Measurements from ENCODE around the gene GAS6. TPM values are rescaled to one million over a fixed set of nuclear protein-coding genes. Genes with fewer than 3 reads are reported as not detected.

GAS6 gene
- total and polyA plus RNA-seq, 2 donors (not counting 1 experiment from before 2014, with no cell fraction given), result 227 to 301 TPM

DNA sequence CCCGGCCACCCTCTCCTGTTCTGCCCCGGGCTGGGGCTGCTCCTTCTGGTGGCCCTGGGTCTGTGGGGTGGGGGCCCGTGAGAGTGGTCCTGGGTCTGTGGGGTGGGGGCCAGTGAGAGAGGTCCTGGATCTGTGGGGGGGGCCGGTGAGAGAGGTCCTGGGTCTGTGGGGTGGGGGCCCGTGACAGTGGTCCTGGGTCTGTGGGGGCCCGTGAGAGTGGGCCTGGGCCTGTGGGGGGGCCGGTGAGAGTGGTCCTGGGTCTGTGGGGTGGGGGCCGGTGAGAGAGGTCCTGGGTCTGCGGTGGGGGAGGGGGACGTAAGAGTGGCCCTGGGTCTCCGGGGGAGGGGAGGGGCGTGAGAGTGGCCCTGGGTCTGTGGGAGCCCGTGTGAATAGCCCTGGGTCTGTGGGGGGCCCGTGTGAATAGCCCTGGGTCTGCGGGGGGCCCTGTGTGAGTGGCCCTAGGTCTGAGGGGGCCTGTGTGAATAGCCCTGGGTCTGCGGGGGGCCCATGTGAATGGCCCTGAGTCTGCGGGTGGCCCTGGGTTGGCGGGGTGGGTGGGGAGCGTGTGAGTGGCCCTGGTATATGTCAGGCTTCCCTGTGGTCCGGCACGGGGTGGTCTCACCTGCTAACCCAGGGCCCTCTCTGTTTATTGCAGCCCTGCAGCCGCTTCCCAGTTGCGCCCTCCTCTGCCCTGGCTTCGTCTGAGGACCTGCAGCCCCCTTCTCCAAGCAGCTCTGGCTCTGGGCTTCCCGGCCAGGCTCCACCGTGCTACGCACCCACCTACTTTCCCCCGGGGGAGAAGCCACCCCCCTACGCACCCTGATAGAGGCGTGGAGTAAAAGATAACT, 52.6 kb downstream of the GAS6 start:
- H3K27ac ChIP-seq (ENCODE audit: insufficient read depth, low read length), result no peak overlapping the region
- H3K9me3 ChIP-seq (ENCODE audit: control insufficient read depth, insufficient read depth, low read depth, low read length), result no peaks in the 10 kb centered on the region
- H3K9ac ChIP-seq (ENCODE audit: insufficient read depth, low read length), result no peak overlapping the region
- H3K36me3 ChIP-seq (ENCODE audit: control insufficient read depth, insufficient read depth, low read length), result no peaks in the 10 kb centered on the region
- no peaks in the 10 kb centered on the region for H4K20me1 ChIP-seq (ENCODE audit: control insufficient read depth, extremely low read depth, insufficient read depth, low read length)
- TF ChIP-seq CTCF (conservative IDR thresholded peaks at IDR 0.05 in 1 of 2, IDR thresholded peaks at IDR 0.05 in 1 of 2; ENCODE audit: low read depth in 1 of 2, low read length in 2 of 2) (no peak), EZH2 (IDR thresholded peaks at IDR 0.05; ENCODE audit: low read length, missing control alignments) (no peak)
- no peak overlapping the region for H2AFZ ChIP-seq (ENCODE audit: low read length)
- H3K4me1 ChIP-seq (ENCODE audit: control insufficient read depth, extremely low read depth, insufficient read depth, low read length), result peaks cover 10% of the 10 kb centered on the region
- H3K27me3 ChIP-seq (ENCODE audit: control insufficient read depth, insufficient read depth, low read length), result no peaks in the 10 kb centered on the region
- H3K4me2 ChIP-seq (ENCODE audit: extremely low read depth, insufficient read depth, low read length), result no peak overlapping the region
- no peak for DNase-seq (ENCODE audit: low read depth in 2 of 2)
- H3K79me2 ChIP-seq (ENCODE audit: control insufficient read depth, insufficient read depth, low read length), result no peaks in the 10 kb centered on the region
- H3K4me3 ChIP-seq (replicated peaks in 1 of 4; ENCODE audit: control extremely low read depth in 1 of 4, insufficient read depth in 1 of 4, low read depth in 3 of 4, low read length in 4 of 4), result no peak overlapping the region

DNA sequence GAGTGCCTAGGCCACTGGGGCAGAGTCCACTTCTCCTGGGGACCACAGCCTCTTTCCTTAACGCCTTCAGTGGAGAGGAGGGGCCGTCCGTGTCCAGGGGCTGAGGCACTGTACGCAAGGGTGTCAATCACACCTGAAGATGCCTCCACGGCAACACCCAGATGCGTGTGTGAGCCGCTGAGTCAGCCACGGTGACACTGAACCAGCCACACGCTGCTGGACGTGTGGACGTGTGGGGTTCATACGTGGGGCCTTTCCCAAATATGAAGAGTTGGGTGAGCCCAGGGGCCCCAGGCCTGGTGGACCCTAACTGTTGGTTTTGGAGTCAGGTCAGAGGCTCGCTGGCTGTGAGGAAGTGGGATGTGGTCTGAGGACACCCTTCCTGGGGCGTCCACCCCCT, 53.2 kb downstream of the GAS6 start:
- Histone ChIP-seq H4K20me1 (ENCODE audit: control insufficient read depth, extremely low read depth, insufficient read depth, low read length) (no peaks in the 10 kb centered on the region), H3K4me1 (ENCODE audit: control insufficient read depth, extremely low read depth, insufficient read depth, low read length) (peaks cover 3% of the 10 kb centered on the region), H3K4me2 (ENCODE audit: extremely low read depth, insufficient read depth, low read length) (no peak overlapping the region), H3K9ac (ENCODE audit: insufficient read depth, low read length) (no peak overlapping the region), H3K27me3 (ENCODE audit: control insufficient read depth, insufficient read depth, low read length) (no peaks in the 10 kb centered on the region), H3K79me2 (ENCODE audit: control insufficient read depth, insufficient read depth, low read length) (no peaks in the 10 kb centered on the region), H3K9me3 (ENCODE audit: control insufficient read depth, insufficient read depth, low read depth, low read length) (no peaks in the 10 kb centered on the region), H2AFZ (ENCODE audit: low read length) (no peak overlapping the region), H3K27ac (ENCODE audit: insufficient read depth, low read length) (no peak overlapping the region), H3K4me3 (replicated peaks in 1 of 4; ENCODE audit: control extremely low read depth in 1 of 4, insufficient read depth in 1 of 4, low read depth in 3 of 4, low read length in 4 of 4) (no peak overlapping the region), H3K36me3 (ENCODE audit: control insufficient read depth, insufficient read depth, low read length) (no peaks in the 10 kb centered on the region)
- no peak for DNase-seq (ENCODE audit: low read depth in 2 of 2)
- no peak for TF ChIP-seq EZH2 (IDR thresholded peaks at IDR 0.05; ENCODE audit: low read length, missing control alignments)
- no peak for TF ChIP-seq CTCF (conservative IDR thresholded peaks at IDR 0.05 in 1 of 2, IDR thresholded peaks at IDR 0.05 in 1 of 2; ENCODE audit: low read depth in 1 of 2, low read length in 2 of 2)

- TF ChIP-seq CTCF (conservative IDR thresholded peaks at IDR 0.05 in 1 of 2, IDR thresholded peaks at IDR 0.05 in 1 of 2; ENCODE audit: low read depth in 1 of 2, low read length in 2 of 2) (no peak), EZH2 (IDR thresholded peaks at IDR 0.05; ENCODE audit: low read length, missing control alignments) (no peak)
- H3K79me2 ChIP-seq (ENCODE audit: control insufficient read depth, insufficient read depth, low read length), result no peaks in the 10 kb centered on the region
- H3K4me2 ChIP-seq (ENCODE audit: extremely low read depth, insufficient read depth, low read length), result no peak overlapping the region
- no peak overlapping the region for H2AFZ ChIP-seq (ENCODE audit: low read length)
- no peaks in the 10 kb centered on the region for H3K27me3 ChIP-seq (ENCODE audit: control insufficient read depth, insufficient read depth, low read length)
- H3K4me3 ChIP-seq (replicated peaks in 1 of 4; ENCODE audit: control extremely low read depth in 1 of 4, insufficient read depth in 1 of 4, low read depth in 3 of 4, low read length in 4 of 4), result no peak overlapping the region
- no peak overlapping the region for H3K27ac ChIP-seq (ENCODE audit: insufficient read depth, low read length)
- no peak for DNase-seq (ENCODE audit: low read depth in 2 of 2)
- no peaks in the 10 kb centered on the region for H4K20me1 ChIP-seq (ENCODE audit: control insufficient read depth, extremely low read depth, insufficient read depth, low read length)
- no peaks in the 10 kb centered on the region for H3K36me3 ChIP-seq (ENCODE audit: control insufficient read depth, insufficient read depth, low read length)
- H3K9ac ChIP-seq (ENCODE audit: insufficient read depth, low read length), result no peak overlapping the region
- H3K9me3 ChIP-seq (ENCODE audit: control insufficient read depth, insufficient read depth, low read depth, low read length), result no peaks in the 10 kb centered on the region
- peaks cover 3% of the 10 kb centered on the region for H3K4me1 ChIP-seq (ENCODE audit: control insufficient read depth, extremely low read depth, insufficient read depth, low read length)
Measured at GRCh38 chr13:113809934-113810333, 53.9 kb downstream of the GAS6 start.
